D721Med (cell line): ENCODE results near the gene CNDP2.

ENCODE experiments used
- DNase-seq: peaks from one replicate; pipeline ENCODE4 v3.0.0; 2011; ENCODE audit warnings: low spot score; ENCODE audit not compliant: insufficient read length
- FAIRE-seq: peaks from 2 replicates; lab custom pipeline; 2011; peaks lifted over from hg19 to GRCh38; lab: Jason Lieb, UNC
- TF ChIP-seq, protein P1 (sequence below): IDR thresholded peaks from 2 replicates; pipeline ENCODE4 v1.5.1; 2012; ENCODE audit warnings: mild to moderate bottlenecking, control low read depth; ENCODE audit not compliant: insufficient read depth; ENCODE audit errors: missing control alignments

Gene CNDP2

GRCh38 chr18:74457725-74458421, 38.3 kb upstream of the CNDP2 start:
- TF ChIP-seq, protein P1, sequence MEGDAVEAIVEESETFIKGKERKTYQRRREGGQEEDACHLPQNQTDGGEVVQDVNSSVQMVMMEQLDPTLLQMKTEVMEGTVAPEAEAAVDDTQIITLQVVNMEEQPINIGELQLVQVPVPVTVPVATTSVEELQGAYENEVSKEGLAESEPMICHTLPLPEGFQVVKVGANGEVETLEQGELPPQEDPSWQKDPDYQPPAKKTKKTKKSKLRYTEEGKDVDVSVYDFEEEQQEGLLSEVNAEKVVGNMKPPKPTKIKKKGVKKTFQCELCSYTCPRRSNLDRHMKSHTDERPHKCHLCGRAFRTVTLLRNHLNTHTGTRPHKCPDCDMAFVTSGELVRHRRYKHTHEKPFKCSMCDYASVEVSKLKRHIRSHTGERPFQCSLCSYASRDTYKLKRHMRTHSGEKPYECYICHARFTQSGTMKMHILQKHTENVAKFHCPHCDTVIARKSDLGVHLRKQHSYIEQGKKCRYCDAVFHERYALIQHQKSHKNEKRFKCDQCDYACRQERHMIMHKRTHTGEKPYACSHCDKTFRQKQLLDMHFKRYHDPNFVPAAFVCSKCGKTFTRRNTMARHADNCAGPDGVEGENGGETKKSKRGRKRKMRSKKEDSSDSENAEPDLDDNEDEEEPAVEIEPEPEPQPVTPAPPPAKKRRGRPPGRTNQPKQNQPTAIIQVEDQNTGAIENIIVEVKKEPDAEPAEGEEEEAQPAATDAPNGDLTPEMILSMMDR = no peak
- DNase-seq = no peak
- FAIRE-seq = no peak

GRCh38 chr18:74459889-74460288, 36.3 kb upstream of the CNDP2 start:
- no peak for FAIRE-seq
- TF ChIP-seq, protein P1 = no peak
- DNase-seq = no peak

GRCh38 chr18:74460825-74461224, 35.3 kb upstream of the CNDP2 start:
- FAIRE-seq (no peak), DNase-seq (no peak)
- TF ChIP-seq, protein P1 = no peak

- TF ChIP-seq, protein P1 = no peak
- DNase-seq = no peak
- no peak for FAIRE-seq
Observed at GRCh38 chr18:74463254-74463653, 32.9 kb upstream of the CNDP2 start.

DNA sequence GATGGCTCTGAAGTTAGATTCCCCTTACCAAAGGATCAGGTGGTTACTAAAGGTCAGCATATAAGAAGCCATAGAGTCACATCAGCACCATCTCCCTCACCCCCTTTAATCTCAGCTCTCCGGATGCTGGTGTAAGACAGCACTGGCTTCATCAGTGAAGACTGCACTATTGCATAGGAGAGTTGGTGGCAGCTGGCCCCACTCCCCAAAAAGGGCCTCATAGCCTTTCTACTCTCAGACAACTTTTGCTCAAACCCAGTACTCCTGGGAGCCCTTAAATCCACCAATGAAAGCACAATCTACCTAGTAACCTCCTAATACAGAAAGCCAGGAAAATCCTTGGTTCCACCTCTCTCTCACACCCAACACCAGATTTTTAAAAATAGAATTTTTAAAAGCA, 32.2 kb upstream of the CNDP2 start:
- DNase-seq (no peak), FAIRE-seq (no peak)
- TF ChIP-seq, protein P1 = no peak

DNA sequence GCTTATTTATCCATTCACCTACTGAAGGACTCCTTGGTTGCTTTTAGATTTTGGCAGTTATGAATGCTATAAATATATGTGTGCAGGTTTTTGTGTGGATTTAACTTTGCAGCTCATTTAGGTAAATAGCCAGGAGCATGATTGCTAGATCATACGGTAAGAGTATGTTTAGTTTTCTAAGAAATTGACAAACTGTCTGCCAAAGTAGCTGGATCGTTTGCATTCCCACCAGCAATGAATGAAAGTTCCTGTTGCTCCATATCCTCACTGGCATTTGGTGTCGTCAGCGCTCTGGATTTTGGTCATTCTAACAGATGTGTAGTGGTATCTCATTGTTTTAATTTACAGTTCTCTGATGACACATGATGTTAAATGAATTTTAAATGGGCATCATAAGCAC, 30.4 kb upstream of the CNDP2 start:
- TF ChIP-seq, protein P1 = no peak
- no peak for DNase-seq
- no peak for FAIRE-seq

- peak; percentile 35 for FAIRE-seq
- no peak for DNase-seq
- TF ChIP-seq, protein P1 = no peak
Observed at GRCh38 chr18:74468547-74469061, 27.6 kb upstream of the CNDP2 start.
